ENCODE results near the gene MAB21L4.

DNA sequence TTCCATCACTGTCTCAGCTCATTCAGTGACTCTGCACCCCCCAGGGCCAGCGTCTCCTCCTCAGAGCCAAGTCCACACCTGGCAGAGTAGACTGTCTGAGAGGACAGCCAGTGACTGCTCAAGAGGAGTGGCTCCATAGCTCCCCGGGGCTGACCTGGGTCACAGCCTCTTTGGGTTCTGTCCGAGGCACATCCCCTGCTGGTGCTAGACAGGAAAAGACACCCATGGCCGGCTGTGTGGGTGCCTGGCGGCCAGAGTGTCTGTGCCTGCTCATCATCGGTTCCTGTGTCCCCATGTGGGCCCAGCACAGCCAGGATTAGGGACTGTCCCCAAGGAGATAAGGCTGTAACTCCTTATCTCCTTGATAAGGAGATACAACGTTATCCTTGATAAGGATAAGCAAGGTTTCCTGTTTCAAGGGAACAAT lies 6.7 kb upstream of the MAB21L4 start:
- no peak for TF ChIP-seq TSHZ1 (tag by site-specific recombination; IDR thresholded peaks at IDR 0.05; ENCODE audit: borderline replicate concordance)
- no peak for TF ChIP-seq ZNF211 (tag by site-specific recombination; IDR thresholded peaks at IDR 0.05; ENCODE audit: low read depth)
- TF ChIP-seq ZNF549 (tag by site-specific recombination; IDR thresholded peaks at IDR 0.05): no peak
- no peak for TF ChIP-seq ZNF155 (tag by site-specific recombination; IDR thresholded peaks at IDR 0.05)
- TF ChIP-seq ZNF626 (tag by site-specific recombination; IDR thresholded peaks at IDR 0.05): no peak
